A549 (cell line): ENCODE results near the gene CNOT2.

Source experiments
- CBX2 ChIP-seq: fragments of 200-600 bp; sonication (generic); IDR thresholded peaks from 2 replicates; pipeline ENCODE4 v1.6.1; 2016; ENCODE audit warnings: low read depth, mild to moderate bottlenecking, borderline replicate concordance
- CHD2 ChIP-seq: fragments of 150-350 bp; IDR thresholded peaks from 2 replicates; pipeline ENCODE4 v1.6.1; 2014; ENCODE audit warnings: low read length; ENCODE audit not compliant: partially characterized antibody
- EP300 ChIP-seq, 2 experiments: fragments of >200 bp; sonication (Bioruptor Twin); formaldehyde crosslinking; IDR thresholded peaks; 2 replicates in 1 of 2; 3 replicates in 1 of 2; pipeline ENCODE4 v1.6.1; 2016 to 2017
- HDAC2 ChIP-seq: fragments of 200-600 bp; sonication (generic); IDR thresholded peaks from 2 replicates; pipeline ENCODE4 v1.6.1; 2016
- KDM1A ChIP-seq: fragments of 200-600 bp; sonication (generic); IDR thresholded peaks from 2 replicates; pipeline ENCODE4 v1.6.1; 2016; ENCODE audit warnings: low read depth, mild to moderate bottlenecking
- POLR2A ChIP-seq: IDR thresholded peaks from 2 replicates; pipeline ENCODE4 v1.6.1; 2012; ENCODE audit warnings: mild to moderate bottlenecking, low read length
- RFX5 ChIP-seq: fragments of 450-650 bp; IDR thresholded peaks from 2 replicates; pipeline ENCODE4 v1.7.1; 2014; ENCODE audit warnings: antibody characterized with exemption, mild to moderate bottlenecking, moderate library complexity
- SMC3 ChIP-seq: fragments of >200 bp; sonication (Bioruptor Twin); formaldehyde crosslinking; IDR thresholded peaks from 3 replicates; pipeline ENCODE4 v1.6.1; 2018; ENCODE audit warnings: inconsistent platforms
- SREBF2 ChIP-seq: fragments of 450-650 bp; IDR thresholded peaks from 2 replicates; pipeline ENCODE4 v1.6.1; 2014; ENCODE audit warnings: mild to moderate bottlenecking, moderate library complexity
- TF ChIP-seq, protein P1 (sequence below): fragments of 250-450 bp; sonication (Bioruptor Pico); IDR thresholded peaks from 2 replicates; pipeline ENCODE4 v1.5.0; 2021; ENCODE audit warnings: mild to moderate bottlenecking, moderate library complexity, borderline replicate concordance
- TF ChIP-seq, protein P2 (sequence below): fragments of >200 bp; sonication (Bioruptor Twin); formaldehyde crosslinking; IDR thresholded peaks from 3 replicates; pipeline ENCODE4 v1.5.1; 2016
- TF ChIP-seq, protein P3 (sequence below): fragments of 150-350 bp; IDR thresholded peaks from 2 replicates; pipeline ENCODE4 v1.6.1; 2014; ENCODE audit warnings: low read depth, mild to moderate bottlenecking, low read length
- TF ChIP-seq, protein P4 (sequence below): fragments of 450-650 bp; IDR thresholded peaks from 2 replicates; pipeline ENCODE4 v1.6.1; 2014; ENCODE audit warnings: antibody characterized with exemption

DNA sequence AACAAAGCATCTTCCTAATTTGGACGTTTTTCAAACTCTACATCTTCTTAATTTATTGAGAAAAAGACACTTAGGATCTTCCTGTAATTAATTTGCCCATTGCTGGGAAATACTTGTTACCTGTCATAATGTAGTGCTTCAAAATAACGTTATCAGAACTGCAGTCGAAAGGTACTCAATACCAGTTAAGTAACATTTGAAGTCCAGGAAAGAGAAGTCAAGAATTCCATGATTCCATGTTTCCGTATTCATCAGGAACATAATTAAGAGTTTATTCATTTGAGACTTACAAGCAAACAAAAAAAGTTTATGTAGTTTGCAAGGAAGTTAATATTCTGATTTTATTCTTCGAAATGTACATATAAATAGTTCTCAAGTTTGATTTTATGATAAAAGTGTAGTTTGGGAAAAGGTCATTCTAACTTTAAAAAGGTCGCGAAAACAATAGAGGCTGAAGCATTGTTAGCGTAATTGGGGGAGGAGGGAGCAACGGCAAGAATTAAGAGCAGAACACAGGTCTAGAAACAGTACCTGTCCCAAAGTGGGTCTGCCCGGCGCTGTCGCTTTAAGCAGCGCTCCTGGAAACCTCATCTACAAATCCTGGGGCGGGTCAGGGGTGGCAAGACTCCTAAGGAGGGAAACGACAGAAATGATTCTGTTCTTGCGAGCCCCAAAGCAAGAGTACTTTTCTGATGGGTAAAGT lies 121.6 kb downstream of the CNOT2 start:
- TF ChIP-seq SMC3: no peak
- TF ChIP-seq CBX2: no peak
- no peak for TF ChIP-seq KDM1A
- TF ChIP-seq, protein P1, sequence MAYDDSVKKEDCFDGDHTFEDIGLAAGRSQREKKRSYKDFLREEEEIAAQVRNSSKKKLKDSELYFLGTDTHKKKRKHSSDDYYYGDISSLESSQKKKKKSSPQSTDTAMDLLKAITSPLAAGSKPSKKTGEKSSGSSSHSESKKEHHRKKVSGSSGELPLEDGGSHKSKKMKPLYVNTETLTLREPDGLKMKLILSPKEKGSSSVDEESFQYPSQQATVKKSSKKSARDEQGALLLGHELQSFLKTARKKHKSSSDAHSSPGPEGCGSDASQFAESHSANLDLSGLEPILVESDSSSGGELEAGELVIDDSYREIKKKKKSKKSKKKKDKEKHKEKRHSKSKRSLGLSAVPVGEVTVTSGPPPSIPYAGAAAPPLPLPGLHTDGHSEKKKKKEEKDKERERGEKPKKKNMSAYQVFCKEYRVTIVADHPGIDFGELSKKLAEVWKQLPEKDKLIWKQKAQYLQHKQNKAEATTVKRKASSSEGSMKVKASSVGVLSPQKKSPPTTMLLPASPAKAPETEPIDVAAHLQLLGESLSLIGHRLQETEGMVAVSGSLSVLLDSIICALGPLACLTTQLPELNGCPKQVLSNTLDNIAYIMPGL (CRISPR knock-in tag): no peak
- no peak for TF ChIP-seq EP300 (IDR thresholded peaks at IDR 0.05)
- TF ChIP-seq, protein P2, sequence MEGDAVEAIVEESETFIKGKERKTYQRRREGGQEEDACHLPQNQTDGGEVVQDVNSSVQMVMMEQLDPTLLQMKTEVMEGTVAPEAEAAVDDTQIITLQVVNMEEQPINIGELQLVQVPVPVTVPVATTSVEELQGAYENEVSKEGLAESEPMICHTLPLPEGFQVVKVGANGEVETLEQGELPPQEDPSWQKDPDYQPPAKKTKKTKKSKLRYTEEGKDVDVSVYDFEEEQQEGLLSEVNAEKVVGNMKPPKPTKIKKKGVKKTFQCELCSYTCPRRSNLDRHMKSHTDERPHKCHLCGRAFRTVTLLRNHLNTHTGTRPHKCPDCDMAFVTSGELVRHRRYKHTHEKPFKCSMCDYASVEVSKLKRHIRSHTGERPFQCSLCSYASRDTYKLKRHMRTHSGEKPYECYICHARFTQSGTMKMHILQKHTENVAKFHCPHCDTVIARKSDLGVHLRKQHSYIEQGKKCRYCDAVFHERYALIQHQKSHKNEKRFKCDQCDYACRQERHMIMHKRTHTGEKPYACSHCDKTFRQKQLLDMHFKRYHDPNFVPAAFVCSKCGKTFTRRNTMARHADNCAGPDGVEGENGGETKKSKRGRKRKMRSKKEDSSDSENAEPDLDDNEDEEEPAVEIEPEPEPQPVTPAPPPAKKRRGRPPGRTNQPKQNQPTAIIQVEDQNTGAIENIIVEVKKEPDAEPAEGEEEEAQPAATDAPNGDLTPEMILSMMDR: no peak
- TF ChIP-seq, protein P3, sequence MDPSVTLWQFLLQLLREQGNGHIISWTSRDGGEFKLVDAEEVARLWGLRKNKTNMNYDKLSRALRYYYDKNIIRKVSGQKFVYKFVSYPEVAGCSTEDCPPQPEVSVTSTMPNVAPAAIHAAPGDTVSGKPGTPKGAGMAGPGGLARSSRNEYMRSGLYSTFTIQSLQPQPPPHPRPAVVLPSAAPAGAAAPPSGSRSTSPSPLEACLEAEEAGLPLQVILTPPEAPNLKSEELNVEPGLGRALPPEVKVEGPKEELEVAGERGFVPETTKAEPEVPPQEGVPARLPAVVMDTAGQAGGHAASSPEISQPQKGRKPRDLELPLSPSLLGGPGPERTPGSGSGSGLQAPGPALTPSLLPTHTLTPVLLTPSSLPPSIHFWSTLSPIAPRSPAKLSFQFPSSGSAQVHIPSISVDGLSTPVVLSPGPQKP: no peak
- no peak for TF ChIP-seq RFX5
- TF ChIP-seq, protein P4, sequence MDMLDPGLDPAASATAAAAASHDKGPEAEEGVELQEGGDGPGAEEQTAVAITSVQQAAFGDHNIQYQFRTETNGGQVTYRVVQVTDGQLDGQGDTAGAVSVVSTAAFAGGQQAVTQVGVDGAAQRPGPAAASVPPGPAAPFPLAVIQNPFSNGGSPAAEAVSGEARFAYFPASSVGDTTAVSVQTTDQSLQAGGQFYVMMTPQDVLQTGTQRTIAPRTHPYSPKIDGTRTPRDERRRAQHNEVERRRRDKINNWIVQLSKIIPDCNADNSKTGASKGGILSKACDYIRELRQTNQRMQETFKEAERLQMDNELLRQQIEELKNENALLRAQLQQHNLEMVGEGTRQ: no peak
- TF ChIP-seq HDAC2: no peak
- TF ChIP-seq CHD2: no peak
- TF ChIP-seq SREBF2: no peak
- no peak for TF ChIP-seq POLR2A
